BE2C (cell line): ENCODE data around the gene RAD1.

ENCODE experiments used
- DNase-seq: peaks from one replicate; pipeline ENCODE4 v3.0.0-alpha.2; 2020
- H3K27me3 ChIP-seq: fragments of 250-450 bp; sonication (Bioruptor Pico); 2 replicates; pipeline ENCODE4 v1.5.1; 2020; ENCODE audit warnings: mild to moderate bottlenecking
- H3K36me3 ChIP-seq: fragments of 250-450 bp; sonication (Bioruptor Pico); 2 replicates; pipeline ENCODE4 v1.5.1; 2020; ENCODE audit warnings: mild to moderate bottlenecking
- H3K4me1 ChIP-seq: fragments of 250-450 bp; sonication (Bioruptor Pico); 2 replicates; pipeline ENCODE4 v1.5.1; 2020
- H3K4me3 ChIP-seq: 2 replicates; pipeline ENCODE4 v1.5.1; 2011; ENCODE audit warnings: low read depth, low read length
- H3K9me3 ChIP-seq: fragments of 250-450 bp; sonication (Bioruptor Pico); 2 replicates; pipeline ENCODE4 v1.5.1; 2020
- TF ChIP-seq, protein P1 (sequence below): IDR thresholded peaks from 2 replicates; pipeline ENCODE4 v1.5.1; 2012; ENCODE audit warnings: mild to moderate bottlenecking, low read depth, low read length

Gene RAD1

DNA sequence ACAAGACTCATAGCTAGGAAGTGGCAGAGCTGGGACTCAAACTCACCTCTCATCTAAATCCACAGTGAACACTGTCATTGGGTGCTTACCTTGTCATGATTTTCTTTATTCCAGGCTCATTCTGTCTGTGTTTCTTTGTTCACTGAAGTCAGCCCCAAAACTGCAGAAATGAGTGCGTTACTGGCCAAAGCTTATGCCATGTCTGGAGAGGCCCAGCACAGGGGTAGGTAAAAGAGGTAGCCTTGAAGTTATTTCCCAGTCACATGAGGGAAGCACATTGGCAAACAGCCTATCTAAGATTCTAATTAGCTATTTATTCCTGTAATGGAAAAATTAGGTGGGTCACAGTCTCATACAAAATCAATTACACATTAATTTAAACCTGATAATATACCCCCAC lies 46.5 kb downstream of the RAD1 start:
- no peak for DNase-seq
- Histone ChIP-seq H3K4me3 (no peak overlapping the region), H3K27me3 (peaks cover 7% of the 10 kb centered on the region), H3K36me3 (no peaks in the 10 kb centered on the region), H3K9me3 (no peaks in the 10 kb centered on the region), H3K4me1 (no peaks in the 10 kb centered on the region)
- TF ChIP-seq, protein P1, sequence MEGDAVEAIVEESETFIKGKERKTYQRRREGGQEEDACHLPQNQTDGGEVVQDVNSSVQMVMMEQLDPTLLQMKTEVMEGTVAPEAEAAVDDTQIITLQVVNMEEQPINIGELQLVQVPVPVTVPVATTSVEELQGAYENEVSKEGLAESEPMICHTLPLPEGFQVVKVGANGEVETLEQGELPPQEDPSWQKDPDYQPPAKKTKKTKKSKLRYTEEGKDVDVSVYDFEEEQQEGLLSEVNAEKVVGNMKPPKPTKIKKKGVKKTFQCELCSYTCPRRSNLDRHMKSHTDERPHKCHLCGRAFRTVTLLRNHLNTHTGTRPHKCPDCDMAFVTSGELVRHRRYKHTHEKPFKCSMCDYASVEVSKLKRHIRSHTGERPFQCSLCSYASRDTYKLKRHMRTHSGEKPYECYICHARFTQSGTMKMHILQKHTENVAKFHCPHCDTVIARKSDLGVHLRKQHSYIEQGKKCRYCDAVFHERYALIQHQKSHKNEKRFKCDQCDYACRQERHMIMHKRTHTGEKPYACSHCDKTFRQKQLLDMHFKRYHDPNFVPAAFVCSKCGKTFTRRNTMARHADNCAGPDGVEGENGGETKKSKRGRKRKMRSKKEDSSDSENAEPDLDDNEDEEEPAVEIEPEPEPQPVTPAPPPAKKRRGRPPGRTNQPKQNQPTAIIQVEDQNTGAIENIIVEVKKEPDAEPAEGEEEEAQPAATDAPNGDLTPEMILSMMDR, result no peak

DNA sequence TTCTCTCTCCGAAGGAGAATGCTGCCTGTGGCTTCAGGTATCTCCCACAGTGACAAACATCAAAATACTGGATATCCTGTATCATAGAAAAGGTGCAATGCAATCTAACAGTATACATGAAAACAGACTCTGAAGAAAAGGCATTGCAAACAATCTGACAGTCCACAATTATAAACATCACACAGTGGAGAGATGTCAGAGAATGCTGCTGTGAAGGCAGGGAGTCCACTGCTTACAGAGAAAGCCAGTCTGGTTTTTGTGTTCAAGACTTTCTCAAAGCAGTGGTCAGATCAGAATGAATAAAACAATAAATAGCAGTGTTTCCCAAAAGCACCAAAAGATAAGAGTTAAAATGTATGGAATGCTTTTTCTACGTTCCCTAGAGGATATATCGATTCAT lies 47.6 kb downstream of the RAD1 start:
- H3K9me3 ChIP-seq, result no peaks in the 10 kb centered on the region
- DNase-seq, result no peak
- no peaks in the 10 kb centered on the region for H3K36me3 ChIP-seq
- H3K27me3 ChIP-seq, result 0 out of 2 replicates have a peak, but pooled peaks cover under 1% of the 10 kb centered on the region
- TF ChIP-seq, protein P1, result no peak
- no peaks in the 10 kb centered on the region for H3K4me1 ChIP-seq
- no peak overlapping the region for H3K4me3 ChIP-seq

DNA sequence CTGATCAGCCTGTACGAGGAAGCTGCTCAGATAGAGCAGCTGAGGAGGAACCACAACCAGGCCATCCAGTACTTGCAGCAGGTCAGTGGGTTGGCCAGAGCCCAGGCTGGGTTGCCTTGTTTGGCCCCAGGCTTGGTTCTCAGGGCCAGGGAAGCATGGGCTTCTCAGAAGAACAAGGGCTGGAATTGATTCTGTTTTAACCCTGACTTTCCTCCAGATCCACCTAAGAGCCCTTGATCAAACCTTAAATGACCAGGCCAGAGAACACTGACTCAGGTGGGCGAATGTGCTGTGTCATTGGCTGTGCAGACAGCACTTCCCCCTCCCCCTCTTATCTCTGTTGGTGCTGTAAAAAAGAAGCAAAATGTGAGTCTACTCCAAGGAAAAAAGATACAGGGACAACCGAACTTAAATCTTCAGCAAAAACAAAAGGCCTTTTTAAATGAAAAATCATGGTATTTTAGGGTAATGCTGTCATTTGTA lies 48.3 kb downstream of the RAD1 start:
- Histone ChIP-seq H3K9me3 (no peaks in the 10 kb centered on the region), H3K4me1 (no peaks in the 10 kb centered on the region), H3K36me3 (no peaks in the 10 kb centered on the region), H3K27me3 (no peaks in the 10 kb centered on the region), H3K4me3 (no peak overlapping the region)
- DNase-seq, result no peak
- TF ChIP-seq, protein P1, result no peak

DNA sequence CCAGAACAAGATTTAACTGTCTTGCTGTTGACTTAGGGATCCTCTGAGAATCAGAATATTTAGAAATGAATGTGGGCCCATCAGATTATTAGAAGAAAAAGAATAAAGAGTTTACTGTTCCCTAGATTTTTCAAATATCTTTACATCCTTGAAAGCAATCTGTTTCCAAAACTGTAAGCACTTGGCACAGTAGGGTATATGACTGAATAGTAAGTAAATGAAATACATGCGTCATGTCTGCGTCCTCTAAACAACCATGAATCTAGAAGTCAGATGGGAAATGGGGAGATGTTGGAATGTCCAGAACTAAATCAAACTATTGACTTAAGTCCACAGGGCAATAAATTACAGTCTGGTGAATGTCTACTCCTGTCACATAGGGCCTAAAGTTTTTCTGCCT lies 50.2 kb downstream of the RAD1 start:
- no peaks in the 10 kb centered on the region for H3K27me3 ChIP-seq
- no peak for DNase-seq
- H3K36me3 ChIP-seq, result no peaks in the 10 kb centered on the region
- no peaks in the 10 kb centered on the region for H3K4me1 ChIP-seq
- H3K4me3 ChIP-seq, result no peak overlapping the region
- TF ChIP-seq, protein P1, result no peak
- no peaks in the 10 kb centered on the region for H3K9me3 ChIP-seq

DNA sequence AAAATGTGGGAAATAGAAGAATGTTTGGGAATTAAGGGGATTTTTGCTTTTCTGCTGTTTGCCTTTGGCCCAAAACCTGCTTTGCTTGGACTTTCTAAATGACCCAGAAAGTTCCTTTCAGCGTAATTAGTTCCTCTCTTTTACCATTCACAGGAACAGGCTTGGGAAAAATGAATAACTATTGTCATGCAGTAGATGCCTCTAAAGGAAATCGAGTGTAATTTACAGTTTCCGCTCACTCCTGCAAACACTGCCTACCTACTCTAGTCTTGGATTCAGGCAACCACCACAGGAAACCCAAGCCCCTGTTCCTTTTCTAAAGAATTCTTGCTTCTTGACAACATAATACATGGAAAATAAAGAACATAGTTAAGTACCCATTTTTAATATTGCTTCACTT lies 51.4 kb downstream of the RAD1 start:
- H3K27me3 ChIP-seq, result no peaks in the 10 kb centered on the region
- DNase-seq, result no peak
- TF ChIP-seq, protein P1, result no peak
- H3K9me3 ChIP-seq, result no peaks in the 10 kb centered on the region
- H3K4me3 ChIP-seq, result no peak overlapping the region
- H3K4me1 ChIP-seq, result no peaks in the 10 kb centered on the region
- no peaks in the 10 kb centered on the region for H3K36me3 ChIP-seq

DNA sequence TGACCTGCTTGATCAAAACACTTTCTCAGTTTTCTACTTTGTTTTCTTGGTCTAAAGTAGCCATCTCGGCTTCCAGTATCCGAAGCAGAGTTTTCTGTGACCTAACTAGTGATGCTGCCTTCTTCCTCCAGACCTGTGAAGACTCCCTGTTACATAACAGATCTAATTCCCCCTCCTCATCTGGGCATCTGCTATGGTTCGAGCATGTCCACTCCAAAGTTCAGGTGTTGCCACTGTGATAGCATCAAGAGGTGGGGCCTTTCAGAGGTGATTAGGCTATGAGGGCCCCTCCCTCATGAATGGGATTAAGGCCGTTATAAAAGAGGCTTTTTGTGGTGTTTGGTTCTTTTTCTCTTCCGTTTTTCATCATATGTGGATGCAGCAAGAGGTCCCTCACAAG lies 56.1 kb downstream of the RAD1 start:
- DNase-seq, result no peak

More for the DNA sequence above, 56.1 kb downstream of the RAD1 start:
- Histone ChIP-seq H3K9me3 (no peaks in the 10 kb centered on the region), H3K27me3 (peaks cover 17% of the 10 kb centered on the region), H3K4me3 (no peak overlapping the region), H3K36me3 (no peaks in the 10 kb centered on the region), H3K4me1 (no peaks in the 10 kb centered on the region)
- TF ChIP-seq, protein P1, result no peak
